Neural progenitor cell (in vitro differentiated cells): ENCODE data around the gene SIGLEC10. TPM values are rescaled to one million over a fixed set of nuclear protein-coding genes. Genes with fewer than 3 reads are reported as not detected.
"Not testable (repeated sequence)": the region's sequence is repeated elsewhere in the genome, so short reads cannot be mapped to it uniquely, and the experiment has no call there.

Source experiments
- DNase-seq: peaks from one replicate; pipeline ENCODE4 v3.0.0-alpha.2; 2016; ENCODE audit warnings: low spot score
- H2AFZ ChIP-seq: fragments of 200-600 bp; sonication (generic); replicated peaks from 2 replicates; pipeline ENCODE4 v1.6.1; 2016; ENCODE audit warnings: antibody characterized with exemption
- H3F3A ChIP-seq: fragments of 200-600 bp; sonication (generic); 2 replicates; pipeline ENCODE4 v1.6.1; 2016; ENCODE audit warnings: antibody characterized with exemption, low read depth
- H3K27ac ChIP-seq: fragments of 200-600 bp; sonication (generic); 2 replicates; pipeline ENCODE4 v1.5.1; 2016; ENCODE audit warnings: mild to moderate bottlenecking
- H3K27me3 ChIP-seq: fragments of 200-600 bp; sonication (generic); 2 replicates; pipeline ENCODE4 v1.6.1; 2016; ENCODE audit warnings: mild to moderate bottlenecking, moderate library complexity
- H3K36me3 ChIP-seq: fragments of 200-600 bp; sonication (generic); 2 replicates; pipeline ENCODE4 v1.5.1; 2016
- H3K4me1 ChIP-seq: fragments of 200-600 bp; sonication (generic); 2 replicates; pipeline ENCODE4 v1.6.1; 2016; ENCODE audit warnings: mixed run types
- H3K4me2 ChIP-seq: fragments of 200-600 bp; sonication (generic); 2 replicates; pipeline ENCODE4 v1.6.1; 2016
- H3K4me3 ChIP-seq: fragments of 200-600 bp; sonication (generic); 2 replicates; pipeline ENCODE4 v1.5.1; 2016
- H3K79me2 ChIP-seq: fragments of 200-600 bp; sonication (generic); 2 replicates; pipeline ENCODE4 v1.6.1; 2016; ENCODE audit warnings: low read depth
- H3K9ac ChIP-seq: fragments of 200-600 bp; sonication (generic); 2 replicates; pipeline ENCODE4 v1.6.1; 2016
- H3K9me3 ChIP-seq: fragments of 200-600 bp; sonication (generic); 2 replicates; pipeline ENCODE4 v1.5.1; 2016; ENCODE audit warnings: low read depth
- H4K20me1 ChIP-seq: fragments of 200-600 bp; sonication (generic); 2 replicates; pipeline ENCODE4 v1.6.1; 2016; ENCODE audit warnings: low read depth
- H3K27ac Mint-ChIP-seq: 3 replicates; pipeline ENCODE4 v1.8.0; 2021; ENCODE audit warnings: mixed read lengths
- H3K27me3 Mint-ChIP-seq: 2 replicates; pipeline ENCODE4 v1.8.0; 2022; ENCODE audit warnings: low read depth, mild to moderate bottlenecking, inconsistent platforms, moderate library complexity, mixed read lengths; ENCODE audit not compliant: insufficient read depth
- H3K36me3 Mint-ChIP-seq: 3 replicates; pipeline ENCODE4 v1.8.0; 2021; ENCODE audit warnings: mixed read lengths
- H3K4me1 Mint-ChIP-seq: 3 replicates; pipeline ENCODE4 v1.8.0; 2021; ENCODE audit warnings: mixed read lengths
- H3K4me3 Mint-ChIP-seq: 3 replicates; pipeline ENCODE4 v1.8.0; 2021; ENCODE audit warnings: mild to moderate bottlenecking, moderate library complexity, mixed read lengths
- H3K9me3 Mint-ChIP-seq: 3 replicates; pipeline ENCODE4 v1.8.0; 2020; ENCODE audit warnings: mixed read lengths
- EZH2 ChIP-seq: fragments of 200-600 bp; sonication (generic); IDR thresholded peaks from 2 replicates; pipeline ENCODE4 v1.6.1; 2017; ENCODE audit warnings: antibody characterized with exemption, mild to moderate bottlenecking, moderate library complexity
- EZH2phosphoT487 ChIP-seq: fragments of 200-600 bp; sonication (generic); IDR thresholded peaks from 2 replicates; pipeline ENCODE4 v1.6.1; 2017; ENCODE audit warnings: antibody characterized with exemption
- total RNA-seq: library from RNA; depleted of rRNA; stranded (reverse); fragments of >200 nt; gene quantifications from 2 replicates; pipeline ENCODE4 v1.2.3, GENCODE V29; 2015; ENCODE audit warnings: low replicate concordance
- TF ChIP-seq, protein P1 (sequence below): fragments of 200-600 bp; sonication (generic); IDR thresholded peaks from 2 replicates; pipeline ENCODE4 v1.5.1; 2017; ENCODE audit warnings: antibody characterized with exemption, mild to moderate bottlenecking

The SIGLEC10 gene
- total RNA-seq, 1 donor from 2014 or later: not detected

DNA sequence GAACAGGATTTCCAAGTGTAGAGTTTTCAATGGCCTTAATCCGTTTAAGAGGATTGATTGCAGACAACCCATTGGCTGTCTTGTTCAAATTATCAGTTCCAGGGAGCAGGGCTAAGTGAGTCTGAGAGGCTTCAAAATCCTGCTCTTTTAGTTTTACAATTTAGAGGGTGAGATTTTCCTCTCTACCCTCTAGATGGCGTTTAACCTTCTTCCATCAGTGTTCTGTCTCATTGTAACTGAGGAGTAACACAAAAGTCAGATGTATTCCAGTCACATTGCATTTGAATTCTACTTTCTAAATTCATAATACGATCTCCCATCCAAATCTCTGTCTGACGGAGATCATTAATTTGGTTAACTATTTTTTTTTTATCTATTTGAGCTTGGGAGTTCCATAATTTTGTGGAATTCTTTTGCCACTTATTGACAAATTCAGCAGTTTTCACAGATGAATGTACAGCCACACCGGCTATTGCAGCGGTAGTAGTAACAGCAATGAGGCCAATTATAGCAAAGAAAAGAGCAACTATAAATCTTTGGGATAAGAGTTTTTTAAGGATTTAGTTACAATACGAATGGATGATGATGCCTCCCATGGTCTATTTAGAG is 19.2 kb downstream of the SIGLEC10 start:
- DNase-seq: peak; percentile 48
- Histone ChIP-seq H3K4me3 (no peak overlapping the region), H3K9me3 (peaks cover 8% of the 10 kb centered on the region), H3K79me2 (peaks cover 32% of the 10 kb centered on the region), H3K27ac (no peak overlapping the region), H3K4me1 (peaks cover 10% of the 10 kb centered on the region), H4K20me1 (no peaks in the 10 kb centered on the region), H3F3A (peaks cover 37% of the 10 kb centered on the region), H3K9ac (no peak overlapping the region), H2AFZ (no peak overlapping the region), H3K27me3 (no peaks in the 10 kb centered on the region), H3K36me3 (peaks cover 8% of the 10 kb centered on the region), H3K4me2 (no peak overlapping the region)
- peaks cover 10% of the 10 kb centered on the region for H3K4me1 Mint-ChIP-seq
- no peak overlapping the region for H3K4me3 Mint-ChIP-seq
- peaks cover 23% of the 10 kb centered on the region for H3K9me3 Mint-ChIP-seq
- peaks cover 2% of the 10 kb centered on the region for H3K27me3 Mint-ChIP-seq
- no peak for TF ChIP-seq EZH2phosphoT487
- TF ChIP-seq, protein P1, sequence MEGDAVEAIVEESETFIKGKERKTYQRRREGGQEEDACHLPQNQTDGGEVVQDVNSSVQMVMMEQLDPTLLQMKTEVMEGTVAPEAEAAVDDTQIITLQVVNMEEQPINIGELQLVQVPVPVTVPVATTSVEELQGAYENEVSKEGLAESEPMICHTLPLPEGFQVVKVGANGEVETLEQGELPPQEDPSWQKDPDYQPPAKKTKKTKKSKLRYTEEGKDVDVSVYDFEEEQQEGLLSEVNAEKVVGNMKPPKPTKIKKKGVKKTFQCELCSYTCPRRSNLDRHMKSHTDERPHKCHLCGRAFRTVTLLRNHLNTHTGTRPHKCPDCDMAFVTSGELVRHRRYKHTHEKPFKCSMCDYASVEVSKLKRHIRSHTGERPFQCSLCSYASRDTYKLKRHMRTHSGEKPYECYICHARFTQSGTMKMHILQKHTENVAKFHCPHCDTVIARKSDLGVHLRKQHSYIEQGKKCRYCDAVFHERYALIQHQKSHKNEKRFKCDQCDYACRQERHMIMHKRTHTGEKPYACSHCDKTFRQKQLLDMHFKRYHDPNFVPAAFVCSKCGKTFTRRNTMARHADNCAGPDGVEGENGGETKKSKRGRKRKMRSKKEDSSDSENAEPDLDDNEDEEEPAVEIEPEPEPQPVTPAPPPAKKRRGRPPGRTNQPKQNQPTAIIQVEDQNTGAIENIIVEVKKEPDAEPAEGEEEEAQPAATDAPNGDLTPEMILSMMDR: peak; percentile 68
- no peak overlapping the region for H3K27ac Mint-ChIP-seq
- peaks cover 11% of the 10 kb centered on the region for H3K36me3 Mint-ChIP-seq

DNA sequence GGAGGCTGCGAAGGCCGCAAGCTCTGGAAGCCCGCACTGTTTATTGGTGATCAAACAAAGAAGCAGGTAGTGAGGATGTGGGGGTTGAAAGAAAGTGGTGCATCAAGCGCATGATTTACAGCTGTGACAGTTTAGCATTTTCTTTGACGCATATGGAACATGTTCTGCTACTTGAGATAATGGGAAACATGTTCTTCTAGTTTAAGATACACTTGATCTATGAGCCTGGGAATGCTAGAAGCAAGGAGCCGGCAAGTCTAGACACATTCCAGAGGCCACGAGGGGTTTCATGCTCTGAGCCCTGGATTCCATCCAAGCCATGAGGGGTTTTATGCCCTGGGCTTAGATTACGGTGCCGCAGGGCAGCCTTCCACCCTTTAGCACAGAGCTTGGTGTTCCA is 20.0 kb downstream of the SIGLEC10 start:
- not testable (repeated sequence) for H3K4me2 ChIP-seq, H3K36me3 ChIP-seq, H4K20me1 ChIP-seq, H3K27me3 ChIP-seq, H3K27ac Mint-ChIP-seq, H3K9ac ChIP-seq, H3K9me3 ChIP-seq, DNase-seq, H3K4me3 ChIP-seq, H3K27ac ChIP-seq, H3K4me1 ChIP-seq, H2AFZ ChIP-seq, H3K27me3 Mint-ChIP-seq
- peaks cover 12% of the 10 kb centered on the region for H3K4me1 Mint-ChIP-seq
- H3K36me3 Mint-ChIP-seq: peaks cover 11% of the 10 kb centered on the region
- H3K79me2 ChIP-seq: peaks cover 32% of the 10 kb centered on the region
- H3K9me3 Mint-ChIP-seq: peaks cover 16% of the 10 kb centered on the region
- peak overlapping the region; percentile 2 for H3K4me3 Mint-ChIP-seq
- H3F3A ChIP-seq: peaks cover 42% of the 10 kb centered on the region

DNA sequence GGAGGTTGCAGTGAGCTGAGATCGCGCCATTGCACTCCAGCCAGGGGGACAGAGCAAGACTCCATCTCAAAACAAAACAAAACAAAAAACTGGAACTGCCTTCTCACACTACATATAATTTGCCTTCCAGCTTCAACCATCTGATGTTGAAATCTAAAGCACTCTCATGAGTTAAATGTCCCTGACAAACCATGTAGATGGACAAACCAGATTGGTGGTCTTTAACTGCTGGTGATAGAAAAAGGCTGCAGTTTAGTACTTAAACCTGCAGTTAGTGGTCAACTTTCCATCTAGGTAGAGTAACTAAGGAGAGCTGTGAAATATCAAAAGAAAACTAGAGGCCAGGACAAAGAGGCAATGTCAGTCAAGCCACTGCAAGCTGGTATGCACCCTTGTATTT is 21.3 kb downstream of the SIGLEC10 start:
- Mint-ChIP-seq H3K4me3 (peak overlapping the region; percentile 91), H3K4me1 (peaks cover 12% of the 10 kb centered on the region), H3K27me3 (peaks cover 2% of the 10 kb centered on the region), H3K36me3 (peaks cover 2% of the 10 kb centered on the region), H3K9me3 (peaks cover 7% of the 10 kb centered on the region), H3K27ac (no peak overlapping the region)
- Histone ChIP-seq H3K9me3 (no peaks in the 10 kb centered on the region), H3K4me1 (peaks cover 10% of the 10 kb centered on the region), H3K4me2 (no peak overlapping the region), H3K36me3 (no peaks in the 10 kb centered on the region), H3K9ac (no peak overlapping the region), H3K27ac (no peak overlapping the region), H3K4me3 (no peak overlapping the region), H3K27me3 (no peaks in the 10 kb centered on the region), H2AFZ (no peak overlapping the region), H3F3A (peaks cover 42% of the 10 kb centered on the region), H3K79me2 (peaks cover 32% of the 10 kb centered on the region), H4K20me1 (no peaks in the 10 kb centered on the region)
- DNase-seq: no peak
- TF ChIP-seq, protein P1: no peak
- TF ChIP-seq EZH2: no peak

DNA sequence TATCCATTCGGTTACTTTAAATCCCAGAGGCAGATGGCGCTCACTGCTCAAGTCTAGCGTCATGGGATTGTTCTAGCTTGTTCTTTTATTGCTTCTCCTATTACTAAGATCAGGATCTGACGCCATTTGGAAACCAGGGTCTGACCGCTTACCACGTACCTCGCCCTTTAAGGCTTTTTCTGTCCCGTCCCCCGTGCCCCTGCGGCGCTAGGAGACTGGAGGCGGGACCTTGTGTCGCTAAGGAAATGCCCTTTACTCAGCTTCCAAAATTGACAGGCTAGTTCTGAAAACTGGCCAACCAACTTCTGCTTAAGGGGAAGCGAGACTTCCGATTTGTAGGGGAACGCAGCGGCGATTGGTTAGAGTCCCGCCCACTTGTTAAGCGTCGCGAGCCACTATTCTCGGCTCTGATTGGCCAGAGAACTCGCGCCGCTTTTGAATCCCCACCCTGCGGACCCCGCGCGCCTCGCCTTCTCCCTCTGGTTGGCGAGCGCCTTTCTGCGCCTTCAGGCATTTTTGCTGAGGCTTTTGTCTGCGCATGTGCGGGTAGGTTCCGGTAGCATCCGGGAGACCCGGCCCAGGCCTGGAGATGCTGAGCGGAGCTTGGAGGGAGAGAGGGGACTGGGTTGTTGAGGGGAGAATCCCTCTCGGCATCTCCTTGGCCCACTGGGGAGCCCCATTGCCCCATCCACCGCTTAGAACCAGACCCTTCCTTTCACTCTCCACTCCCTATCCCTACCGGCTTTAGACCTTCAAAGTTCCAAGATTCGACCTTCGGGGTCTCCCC is 23.2 kb downstream of the SIGLEC10 start:
- Mint-ChIP-seq H3K27ac (peak overlapping the region; percentile 99), H3K4me1 (peaks cover 15% of the 10 kb centered on the region), H3K27me3 (peaks cover 2% of the 10 kb centered on the region), H3K9me3 (no peaks in the 10 kb centered on the region), H3K36me3 (no peaks in the 10 kb centered on the region), H3K4me3 (peak overlapping the region; percentile 91)
- H3K9ac ChIP-seq: peak overlapping the region; percentile 80
- no peaks in the 10 kb centered on the region for H3K9me3 ChIP-seq
- no peaks in the 10 kb centered on the region for H3K36me3 ChIP-seq
- H3K4me3 ChIP-seq: peak overlapping the region; percentile 62
- peaks cover 46% of the 10 kb centered on the region for H3F3A ChIP-seq
- H3K4me2 ChIP-seq: peak overlapping the region; percentile 98
- peak; percentile 100 for DNase-seq
- H3K27me3 ChIP-seq: no peaks in the 10 kb centered on the region
- peak overlapping the region; percentile 82 for H3K27ac ChIP-seq
- no peak for TF ChIP-seq EZH2phosphoT487
- TF ChIP-seq, protein P1: no peak
- TF ChIP-seq EZH2: no peak
- peaks cover 14% of the 10 kb centered on the region for H3K4me1 ChIP-seq
- H2AFZ ChIP-seq: peak overlapping the region; percentile 48
- H3K79me2 ChIP-seq: peaks cover 31% of the 10 kb centered on the region
- no peaks in the 10 kb centered on the region for H4K20me1 ChIP-seq
